NAMALWA (cell line): Measurements from ENCODE around the gene KLHL40.

ENCODE experiments used
- DNase-seq: peaks from one replicate; pipeline ENCODE4 v3.0.0-alpha.2; 2015; ENCODE audit warnings: low spot score

KLHL40 gene

DNA sequence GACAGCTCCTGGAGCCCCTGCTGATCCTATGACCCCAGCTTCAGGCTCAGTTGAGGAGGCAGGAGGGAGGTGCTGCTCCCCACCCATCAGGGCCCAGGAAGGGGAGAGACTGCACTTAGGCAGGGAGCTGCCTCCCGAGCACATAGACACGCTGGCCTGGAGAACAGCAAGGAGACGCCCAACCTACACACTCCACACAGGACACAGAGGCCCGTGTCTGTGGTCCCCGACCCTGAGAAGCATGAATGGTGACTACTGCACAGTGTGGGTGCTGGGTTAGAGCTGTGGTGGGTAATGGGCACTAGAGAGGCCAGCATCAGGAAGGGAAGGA is 18.3 kb downstream of the KLHL40 start:
- DNase-seq: no peak

DNA sequence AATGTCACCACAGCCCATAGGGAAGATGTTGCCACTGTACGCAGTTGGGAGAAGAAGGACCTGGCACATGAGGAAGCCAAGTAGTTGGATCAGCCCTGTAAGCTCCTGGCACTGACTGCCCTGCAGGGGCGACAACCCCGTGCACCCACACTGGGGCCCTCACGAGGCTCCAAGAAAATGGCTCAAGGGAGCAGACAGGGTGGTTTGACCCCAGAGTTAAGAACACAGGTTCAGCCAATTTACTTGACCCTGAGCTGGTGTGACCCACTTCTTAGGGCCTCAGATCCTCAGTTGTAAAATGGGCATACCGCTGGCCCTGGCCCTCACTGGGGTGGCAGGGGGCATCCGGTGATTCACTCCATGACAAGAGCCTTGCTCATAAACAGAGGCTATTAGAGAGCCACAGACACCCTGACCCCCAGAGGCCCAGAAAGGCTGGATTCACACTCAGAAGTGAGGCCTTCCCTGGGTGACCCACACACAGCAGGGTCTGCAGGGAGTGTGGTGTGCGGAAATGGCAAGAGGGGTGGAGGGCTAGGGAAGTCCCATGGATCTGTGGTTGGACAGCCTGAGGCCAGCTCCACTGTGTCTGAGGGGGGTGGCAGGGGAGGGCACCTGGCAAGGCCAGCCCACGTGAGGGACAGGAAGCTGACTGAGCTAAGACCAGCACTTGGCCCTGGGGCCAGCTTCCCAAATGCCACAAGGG is 19.0 kb downstream of the KLHL40 start:
- DNase-seq: no peak

DNA sequence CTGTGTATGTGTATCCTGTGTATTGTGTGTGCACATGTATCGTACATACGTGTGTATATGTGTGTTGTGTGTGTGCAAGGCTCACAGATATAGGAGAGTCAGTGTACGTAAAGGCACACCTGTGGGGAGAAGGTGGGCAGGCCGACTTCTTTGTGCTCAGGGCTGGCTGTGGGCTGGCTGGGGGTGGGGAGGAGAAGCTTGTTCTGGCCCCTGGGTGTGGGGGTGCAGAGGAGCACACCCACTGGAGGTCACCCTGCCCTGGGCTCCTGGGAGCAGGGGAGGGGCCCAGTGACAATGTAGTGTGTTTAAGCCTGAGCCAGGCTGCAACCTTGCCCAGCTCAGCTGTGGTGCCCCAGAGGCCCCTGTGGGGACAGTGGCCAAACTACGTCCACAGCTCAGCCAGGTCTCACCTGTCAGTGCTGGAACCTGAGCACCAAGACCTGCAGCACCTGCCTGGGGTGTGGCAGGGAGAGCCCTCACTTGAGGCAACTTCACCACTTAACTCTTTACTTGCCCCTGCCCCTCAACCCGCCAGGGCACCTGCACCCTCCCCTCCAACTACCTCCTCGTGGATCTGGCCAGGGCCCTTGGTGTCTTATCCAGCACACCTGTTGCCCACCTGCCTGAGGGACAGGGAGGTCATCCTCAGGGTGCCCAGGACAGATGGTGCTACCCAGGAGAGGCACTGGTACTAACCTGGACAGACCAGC is 19.9 kb downstream of the KLHL40 start:
- DNase-seq: no peak

DNA sequence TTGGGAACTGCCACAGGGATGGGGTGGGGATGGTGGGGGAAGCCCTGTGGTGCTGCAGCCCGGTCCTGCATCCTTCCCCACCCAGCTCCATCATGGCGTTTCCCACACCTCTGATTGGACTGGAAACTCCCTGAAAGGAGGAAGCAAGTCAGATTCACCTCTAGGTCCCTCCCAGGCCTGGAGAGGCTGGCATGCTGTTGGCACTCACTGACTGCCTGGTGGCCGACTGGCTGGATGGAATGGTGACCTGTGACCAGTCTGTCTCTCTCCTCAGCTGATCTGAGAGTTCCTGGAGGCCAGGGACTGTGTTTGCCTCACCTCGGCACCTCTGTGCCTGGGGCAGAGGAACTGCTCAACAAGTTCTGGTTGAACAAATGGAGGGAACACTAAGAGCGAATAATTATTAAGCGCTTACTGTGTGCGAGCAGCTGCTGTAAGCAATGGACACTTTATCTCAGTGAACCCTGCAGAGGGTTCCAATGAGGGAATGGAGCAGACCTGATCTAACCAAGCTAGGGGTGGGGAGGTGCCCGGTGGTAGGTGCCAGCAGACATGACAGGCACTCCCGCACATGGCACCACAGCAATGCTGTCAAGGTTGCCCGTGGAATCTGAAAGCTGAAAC is 20.7 kb downstream of the KLHL40 start:
- no peak for DNase-seq

DNA sequence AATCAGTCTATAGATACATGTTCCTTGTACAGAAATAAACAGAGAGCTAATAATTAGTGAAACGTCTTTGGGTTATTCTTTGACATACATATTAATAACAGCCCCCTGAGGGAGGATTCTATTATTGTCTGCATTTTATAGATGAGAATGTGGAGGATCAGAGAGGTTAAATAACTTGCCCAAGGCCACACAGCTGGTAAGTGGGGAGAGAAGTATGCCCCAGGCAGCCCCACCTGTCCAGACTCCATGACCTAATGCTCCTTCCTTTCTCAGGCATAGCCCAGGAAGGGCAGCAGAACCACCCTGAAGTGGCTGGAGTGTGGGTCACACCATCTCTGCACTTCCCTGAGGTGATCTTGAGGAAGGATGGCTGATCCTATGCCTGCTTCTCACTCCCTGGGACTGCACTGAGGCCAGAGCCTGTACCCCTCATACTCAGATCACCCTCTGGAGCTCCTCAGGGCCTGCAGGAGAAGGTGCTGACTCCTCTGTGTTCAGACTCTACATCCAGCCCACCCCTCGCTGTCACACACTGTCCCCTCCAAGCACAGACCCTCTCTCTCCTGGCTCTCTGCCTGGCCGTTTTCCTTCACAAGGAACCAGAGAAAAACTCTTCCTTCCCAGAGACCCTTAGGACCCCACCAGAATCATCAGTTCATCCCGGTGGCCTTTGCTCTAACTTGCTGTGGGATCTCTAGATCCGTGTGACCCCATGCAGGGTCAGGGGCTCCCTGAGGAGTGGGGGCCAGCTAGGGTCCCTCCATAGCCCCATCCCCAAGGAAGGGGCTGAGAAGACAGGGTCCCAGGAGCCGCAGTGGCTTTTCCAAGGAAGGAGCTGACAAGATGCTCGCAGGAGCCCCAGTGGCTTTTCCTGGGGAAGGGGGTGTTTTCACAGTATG is 21.6 kb downstream of the KLHL40 start:
- no peak for DNase-seq

DNA sequence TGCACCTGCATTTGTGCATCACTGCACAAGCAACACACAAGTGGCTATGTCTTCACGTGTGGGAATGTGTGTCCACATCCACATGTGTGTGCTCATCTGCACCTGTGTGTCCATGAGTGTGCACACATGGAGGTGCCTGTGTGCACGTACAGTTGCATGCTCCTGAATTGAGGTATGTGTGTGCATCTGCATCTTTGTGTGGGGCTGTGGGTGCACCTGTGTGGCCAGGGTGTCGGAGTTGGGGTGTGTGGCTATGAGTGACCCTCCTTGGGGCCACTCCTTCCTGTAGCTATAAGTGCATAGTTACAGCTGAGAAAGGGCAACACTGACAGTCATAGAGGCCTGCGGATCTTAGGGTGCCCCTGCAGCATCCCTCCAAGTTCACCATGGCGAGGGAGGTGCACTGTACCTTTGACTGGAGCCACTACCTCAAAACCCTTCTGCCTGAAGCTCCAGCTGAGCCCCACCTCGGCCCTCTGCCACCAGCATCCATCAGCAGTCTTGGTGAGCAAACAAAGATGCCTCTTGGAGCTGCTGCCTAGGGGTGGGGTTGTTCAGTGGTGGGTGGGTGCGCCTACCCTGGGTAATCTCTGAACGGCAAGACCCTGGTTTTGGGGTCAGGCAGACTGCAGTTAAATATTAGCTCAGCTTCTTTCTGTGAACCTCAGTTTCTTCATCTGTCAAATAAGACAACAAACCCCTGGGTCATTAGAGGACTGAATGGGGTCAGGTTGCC is 22.5 kb downstream of the KLHL40 start:
- DNase-seq: no peak

DNA sequence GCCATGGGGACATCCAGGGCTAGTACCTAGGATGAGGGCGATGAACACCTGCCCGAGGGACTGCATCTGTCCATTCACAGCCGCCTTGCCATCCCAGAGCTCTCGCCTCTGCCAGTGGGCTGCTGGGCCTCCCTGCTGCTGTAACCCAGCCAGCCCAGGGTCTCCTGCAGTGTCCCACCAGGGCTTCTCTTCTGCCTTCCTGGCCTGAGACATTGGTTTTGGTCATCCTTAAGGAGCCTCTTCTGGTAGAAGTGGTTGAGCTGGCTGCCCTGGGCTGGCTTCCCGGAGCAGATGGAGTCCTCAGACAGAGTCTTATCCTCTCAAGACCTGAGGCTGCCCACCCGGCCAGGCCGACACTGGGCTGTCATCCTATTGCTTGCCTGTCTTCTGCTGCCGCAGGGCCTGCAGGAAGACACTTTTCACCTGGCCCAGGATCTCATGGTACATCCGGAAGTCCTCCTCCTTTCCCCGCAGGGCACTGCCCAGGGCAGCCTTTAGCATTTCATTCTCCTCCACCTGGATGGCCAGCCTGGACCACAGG is 23.3 kb downstream of the KLHL40 start:
- DNase-seq: no peak

DNA sequence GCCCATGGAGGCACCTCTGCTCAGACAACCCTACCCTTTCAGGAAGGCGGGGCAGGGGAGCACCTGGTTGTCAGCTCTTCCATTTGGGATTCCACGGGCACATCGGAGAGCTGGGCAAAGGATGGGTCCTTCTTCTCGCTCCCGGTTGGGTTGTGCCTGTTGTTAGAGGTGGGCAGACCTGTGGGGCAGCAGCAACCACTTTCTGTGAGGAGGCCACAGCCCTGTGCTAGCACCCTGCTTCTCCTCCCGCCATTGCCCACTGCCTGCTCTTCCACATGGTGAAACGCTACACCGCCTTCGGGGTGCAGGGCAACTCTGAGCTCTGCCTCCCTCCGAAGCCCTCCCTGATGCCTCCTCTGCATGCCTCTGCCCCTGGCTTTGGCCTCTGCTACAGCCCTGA is 24.3 kb downstream of the KLHL40 start:
- no peak for DNase-seq

DNA sequence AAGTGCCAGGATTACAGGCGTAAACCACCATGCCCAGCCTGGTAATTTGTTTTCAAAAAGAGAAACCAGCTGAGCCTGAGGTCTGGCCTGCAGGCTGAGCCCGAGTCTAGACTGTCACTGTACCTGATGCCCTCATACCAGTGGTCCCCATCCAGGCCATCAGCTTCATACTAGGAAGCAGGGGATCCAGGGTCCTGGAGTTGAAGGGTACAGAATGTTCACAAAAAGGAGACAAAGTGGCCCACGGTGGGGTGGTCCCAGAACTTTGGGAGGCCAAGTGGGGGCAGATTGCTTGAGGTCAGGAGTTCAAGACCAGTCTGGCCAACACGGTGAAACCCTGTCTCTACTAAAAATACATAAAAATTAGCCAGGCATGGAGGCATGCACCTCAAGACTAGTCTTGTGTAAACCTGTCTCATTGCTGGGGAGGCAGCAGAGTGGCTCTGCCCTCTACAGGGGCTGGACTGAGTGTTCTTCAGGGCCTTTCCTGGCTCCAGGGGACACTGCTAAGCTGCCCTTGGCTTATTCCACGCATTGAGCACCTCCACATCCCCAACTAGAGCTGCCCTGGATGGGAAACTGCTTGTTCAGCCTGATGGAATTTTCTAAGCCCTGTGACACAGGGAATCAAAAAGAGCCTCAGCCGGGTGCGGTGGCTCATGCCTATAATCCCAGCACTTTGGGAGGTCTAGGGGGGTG is 25.1 kb downstream of the KLHL40 start:
- no peak for DNase-seq

DNA sequence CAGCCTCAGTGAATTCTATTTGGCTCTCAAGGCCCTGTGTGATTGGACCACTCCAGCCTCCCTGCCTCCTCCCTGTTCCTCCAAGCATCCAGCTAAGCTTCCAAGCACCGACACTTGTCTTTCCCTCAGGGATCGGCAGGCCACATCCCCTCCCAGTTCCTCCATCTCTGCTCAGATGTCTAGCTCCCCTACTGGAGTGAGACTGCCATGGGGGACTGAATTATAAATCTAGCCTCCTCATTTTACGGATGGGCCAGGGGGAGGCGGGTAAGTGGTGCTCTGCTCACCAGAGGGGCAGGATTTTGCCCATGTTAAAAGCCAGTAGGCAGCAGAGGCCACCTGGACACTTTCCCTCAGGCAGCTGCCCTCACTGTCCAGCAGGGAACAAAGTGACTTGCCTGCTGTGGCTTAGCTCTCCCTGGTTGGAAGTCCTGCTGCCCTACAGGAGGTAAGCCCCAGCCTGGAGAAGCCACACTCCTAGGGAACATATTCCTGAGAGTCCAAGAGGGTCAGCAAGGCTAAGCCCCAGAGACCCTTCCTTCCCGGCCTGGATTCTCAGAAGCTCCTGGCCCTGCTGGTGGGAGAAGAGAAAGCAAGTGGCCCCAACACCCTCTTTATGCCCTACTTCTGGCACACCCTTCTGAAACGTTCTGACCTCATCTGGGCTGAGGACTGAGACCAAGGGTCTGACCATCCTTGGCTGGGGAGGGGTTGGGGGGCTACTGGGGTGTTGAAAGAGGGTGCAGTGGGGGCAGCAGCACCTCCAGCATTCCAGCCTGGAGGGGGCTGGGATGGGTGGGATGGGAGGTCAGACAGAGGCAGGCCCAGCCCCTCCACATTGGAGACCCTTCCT is 26.4 kb downstream of the KLHL40 start:
- DNase-seq: no peak

DNA sequence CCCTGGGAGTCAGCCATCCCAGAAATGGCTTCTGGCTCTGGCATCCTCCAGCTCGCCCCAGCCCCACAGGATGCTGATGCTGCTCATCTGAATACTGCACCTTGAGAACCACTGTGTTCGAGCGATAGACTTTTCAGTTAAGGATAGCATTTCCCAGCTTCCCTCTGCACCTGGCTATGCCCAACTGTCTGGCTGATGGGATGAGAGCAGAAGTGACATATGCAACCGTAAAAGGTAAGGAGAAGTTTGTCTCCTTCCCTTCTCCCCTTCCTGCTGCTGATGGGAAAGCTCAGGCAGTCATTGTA is 27.0 kb downstream of the KLHL40 start:
- no peak for DNase-seq

DNA sequence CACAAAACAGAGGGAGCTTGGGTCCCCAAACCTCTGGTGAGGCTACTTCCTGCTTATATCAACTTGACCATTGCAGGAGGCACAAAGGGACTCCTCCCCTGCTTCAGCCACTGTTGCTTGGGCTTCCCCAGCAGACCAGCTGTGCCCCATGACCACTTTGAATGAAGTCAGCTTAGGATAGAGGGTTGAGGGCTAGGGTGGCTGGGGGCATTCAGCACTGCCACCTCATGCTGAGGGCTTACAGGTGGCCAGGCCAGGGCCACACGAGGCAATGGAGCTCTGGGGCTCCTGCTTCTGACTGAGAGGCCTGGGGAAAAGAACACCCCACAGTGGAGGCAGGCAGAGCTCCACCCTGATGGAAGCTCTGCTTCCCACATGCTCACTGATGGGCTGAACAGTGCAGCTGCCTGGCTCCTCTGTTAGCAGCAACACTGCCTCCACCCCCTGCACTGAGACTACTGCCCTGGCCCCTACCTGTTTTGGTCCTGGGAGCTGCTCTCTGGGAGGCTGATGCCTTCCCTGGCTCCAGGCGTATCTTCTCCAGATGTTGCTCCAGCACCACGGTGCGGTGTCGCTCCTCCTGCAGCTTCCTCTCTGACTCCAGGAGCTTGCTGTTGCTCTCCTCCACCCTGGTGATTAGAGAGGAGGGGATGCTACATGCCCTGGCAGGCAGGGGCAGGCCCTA is 27.5 kb downstream of the KLHL40 start:
- no peak for DNase-seq

DNA sequence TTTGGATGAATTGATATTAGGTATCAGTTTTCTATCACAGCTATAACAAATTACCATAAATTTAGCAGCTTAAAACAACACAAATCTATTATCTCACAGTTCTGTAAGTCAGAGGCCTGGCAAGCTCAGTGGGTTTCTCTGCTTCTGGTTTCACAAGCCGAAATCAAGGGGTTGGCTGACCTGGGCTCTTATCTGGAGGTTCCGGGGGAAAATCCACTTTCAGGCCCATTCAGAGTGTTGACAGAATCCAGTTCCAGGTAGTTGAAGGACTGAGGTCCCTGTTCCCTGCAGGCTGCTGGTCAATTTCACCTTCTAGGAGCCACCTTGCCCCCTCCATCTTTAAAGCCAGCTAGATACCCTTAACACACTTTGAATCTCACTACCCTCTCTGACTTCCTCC is 28.4 kb downstream of the KLHL40 start:
- no peak for DNase-seq

DNA sequence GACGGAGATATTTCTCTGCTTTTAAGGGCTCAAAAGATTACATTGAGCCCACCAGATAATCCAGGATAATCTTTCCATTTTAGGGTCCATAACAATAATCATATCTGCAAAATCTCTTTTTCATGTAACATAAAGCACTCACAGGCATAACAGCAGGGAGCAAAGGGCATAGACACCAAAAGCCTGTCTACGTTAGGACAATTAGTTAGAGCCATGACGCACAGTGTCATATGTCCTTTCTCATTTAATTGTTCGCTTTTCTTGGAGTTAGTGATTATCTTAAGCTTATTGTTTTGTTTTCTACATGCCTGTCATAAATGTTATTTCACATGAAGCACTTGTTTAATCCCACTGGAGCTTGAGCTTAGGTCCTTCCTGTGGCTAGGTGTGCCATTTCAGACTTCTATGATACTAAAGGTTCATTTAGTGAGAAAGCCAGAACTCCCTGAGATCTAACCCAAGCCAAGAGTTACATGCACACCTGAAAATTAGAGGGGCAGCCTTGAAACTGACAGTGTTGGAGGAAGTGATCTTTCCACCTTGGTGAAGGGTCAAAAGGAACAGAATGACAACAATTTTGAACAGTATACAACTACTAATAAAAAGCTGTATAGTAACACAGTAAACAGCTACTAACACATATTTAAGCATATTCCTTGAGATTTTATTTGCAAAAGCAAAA is 29.0 kb downstream of the KLHL40 start:
- DNase-seq: no peak

DNA sequence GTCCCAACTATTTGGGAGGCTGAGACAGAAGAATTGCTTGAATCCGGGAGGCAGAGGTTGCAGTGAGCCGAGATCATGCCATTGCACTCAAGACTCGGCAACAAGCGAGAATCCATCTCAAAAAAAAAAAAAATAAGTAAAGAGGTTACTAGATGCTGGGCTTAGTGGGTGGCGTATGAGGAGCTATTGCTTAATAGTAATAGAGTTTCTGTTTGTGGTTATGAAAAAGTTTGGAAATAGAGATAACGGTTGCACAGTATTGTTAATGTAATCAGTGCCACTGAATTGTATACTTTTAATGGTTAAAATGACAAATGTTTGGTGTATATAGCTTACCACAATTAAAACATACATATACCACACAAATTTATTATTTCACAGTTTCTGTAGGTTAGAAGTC is 32.0 kb downstream of the KLHL40 start:
- no peak for DNase-seq

DNA sequence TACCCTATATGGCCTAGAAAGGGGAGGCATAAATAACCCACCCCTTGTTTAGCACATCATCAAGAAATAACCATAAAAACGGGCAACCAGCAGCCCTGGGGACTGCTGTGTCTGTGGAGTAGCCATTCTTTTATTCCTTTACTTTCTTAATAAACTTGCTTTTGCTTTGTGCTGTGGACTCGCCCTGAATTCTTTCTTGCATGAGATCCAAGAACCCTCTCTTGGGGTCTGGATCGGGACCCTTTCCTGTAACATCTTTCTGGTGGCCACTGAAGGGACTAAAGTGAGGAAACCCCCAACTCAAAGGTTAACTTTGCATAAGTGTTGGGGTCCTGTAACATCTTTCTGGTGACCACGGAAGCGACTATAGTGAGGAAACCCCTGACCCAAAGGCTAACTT is 33.0 kb downstream of the KLHL40 start:
- DNase-seq: no peak

DNA sequence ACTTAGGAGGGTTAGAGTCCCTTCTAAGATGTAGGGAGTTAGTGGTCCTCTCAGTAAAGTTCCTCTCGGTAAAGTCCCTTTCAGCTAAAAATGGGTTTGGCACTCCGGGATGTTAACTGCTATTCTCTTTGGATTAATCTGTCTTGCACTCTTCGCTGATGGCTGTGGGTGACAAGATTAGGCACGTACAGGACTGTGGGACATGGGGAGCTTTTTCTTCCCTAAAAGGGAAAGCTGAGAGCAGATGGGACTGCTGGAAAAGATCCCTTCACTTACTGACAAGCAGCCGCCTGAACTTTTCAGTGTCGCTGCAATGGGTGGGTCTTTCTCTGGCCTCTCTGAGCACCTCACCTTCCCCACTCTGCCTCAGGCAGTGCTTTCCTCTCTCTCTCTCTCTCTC is 33.7 kb downstream of the KLHL40 start:
- no peak for DNase-seq

DNA sequence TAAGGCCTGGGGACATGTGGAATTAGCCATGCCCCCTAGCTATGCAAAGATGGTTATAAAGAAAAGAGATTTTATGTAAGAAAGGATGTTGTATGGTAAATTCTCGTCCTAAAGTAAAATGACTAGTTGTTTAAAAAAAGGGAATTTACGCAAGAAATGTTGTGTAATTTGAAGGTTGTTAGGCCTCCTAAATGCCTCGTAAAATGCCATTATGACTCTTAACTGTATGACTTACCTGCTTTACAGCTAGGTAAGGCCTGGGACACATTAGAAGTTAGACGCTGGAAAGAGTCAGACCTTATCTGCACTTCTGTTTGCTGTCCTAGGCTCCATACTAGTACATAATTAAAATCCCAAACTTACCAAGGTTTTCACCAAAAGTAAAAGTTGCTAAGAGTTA is 34.8 kb downstream of the KLHL40 start:
- no peak for DNase-seq

DNA sequence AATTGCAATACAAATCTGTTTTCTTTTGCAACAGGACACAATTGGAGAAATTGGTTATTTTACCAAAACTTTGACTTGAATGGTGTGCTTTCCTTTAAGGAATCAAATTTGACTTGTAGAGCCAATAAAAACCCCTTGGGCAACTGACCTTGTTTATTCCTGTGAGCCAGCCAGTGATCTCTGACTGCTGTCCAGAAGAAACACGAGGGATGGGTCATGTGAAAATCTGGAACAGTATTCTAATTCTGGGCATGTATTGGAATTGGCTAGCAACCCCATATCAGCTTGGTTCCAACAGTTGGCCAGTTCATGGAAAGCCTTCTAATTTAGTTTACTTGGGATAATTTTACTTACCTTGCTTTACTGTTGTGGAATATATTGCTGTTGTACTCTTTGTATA is 36.4 kb downstream of the KLHL40 start:
- no peak for DNase-seq
